HG03575 (cell line): Measurements from ENCODE around the gene MAG.

ENCODE experiments used
- ATAC-seq: cut with Tn5 transposase; IDR thresholded peaks from one replicate; pipeline ENCODE4 v1.9.1; 2021; ENCODE audit not compliant: unreplicated experiment, insufficient number of reproducible peaks, low FRiP score; ENCODE audit errors: extremely low read depth

Gene MAG

DNA sequence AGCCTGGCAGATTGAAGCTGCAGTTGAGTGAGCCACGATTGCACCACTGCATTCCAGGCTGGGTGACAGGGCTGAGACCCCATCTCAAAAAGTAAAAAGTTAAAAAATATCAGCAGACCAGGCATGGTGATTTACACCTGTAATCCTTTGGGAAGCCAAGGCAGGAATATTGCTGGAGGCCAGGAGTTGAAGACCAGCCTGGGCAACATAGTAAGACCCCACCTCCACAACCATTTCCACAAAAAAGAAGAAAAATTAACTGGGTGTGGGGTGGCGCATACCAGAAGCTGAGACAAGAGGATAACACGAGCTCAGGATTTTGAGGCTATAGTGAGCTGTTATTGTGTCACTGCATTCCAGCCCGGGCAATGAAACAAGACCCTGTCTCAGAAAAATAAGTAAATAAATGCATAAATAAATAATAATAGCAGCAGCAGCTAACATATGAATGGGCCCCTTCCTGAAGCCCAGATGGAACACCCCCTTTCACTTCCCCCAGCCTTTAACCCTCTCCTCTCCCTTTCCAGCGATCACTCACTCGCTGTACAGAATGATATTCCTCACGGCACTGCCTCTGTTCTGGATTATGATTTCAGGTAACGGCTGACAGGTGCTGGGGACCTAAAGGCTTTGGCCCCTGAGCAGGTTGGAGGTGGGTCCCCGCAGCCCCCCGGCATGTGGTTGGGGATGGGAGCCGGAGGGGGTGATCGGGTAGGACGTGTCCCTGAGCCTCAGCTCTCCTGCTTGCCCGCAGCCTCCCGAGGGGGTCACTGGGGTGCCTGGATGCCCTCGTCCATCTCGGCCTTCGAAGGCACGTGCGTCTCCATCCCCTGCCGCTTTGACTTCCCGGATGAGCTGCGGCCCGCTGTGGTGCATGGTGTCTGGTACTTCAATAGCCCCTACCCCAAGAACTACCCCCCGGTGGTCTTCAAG lies 3.2 kb downstream of the MAG start:
- ATAC-seq: no peak

DNA sequence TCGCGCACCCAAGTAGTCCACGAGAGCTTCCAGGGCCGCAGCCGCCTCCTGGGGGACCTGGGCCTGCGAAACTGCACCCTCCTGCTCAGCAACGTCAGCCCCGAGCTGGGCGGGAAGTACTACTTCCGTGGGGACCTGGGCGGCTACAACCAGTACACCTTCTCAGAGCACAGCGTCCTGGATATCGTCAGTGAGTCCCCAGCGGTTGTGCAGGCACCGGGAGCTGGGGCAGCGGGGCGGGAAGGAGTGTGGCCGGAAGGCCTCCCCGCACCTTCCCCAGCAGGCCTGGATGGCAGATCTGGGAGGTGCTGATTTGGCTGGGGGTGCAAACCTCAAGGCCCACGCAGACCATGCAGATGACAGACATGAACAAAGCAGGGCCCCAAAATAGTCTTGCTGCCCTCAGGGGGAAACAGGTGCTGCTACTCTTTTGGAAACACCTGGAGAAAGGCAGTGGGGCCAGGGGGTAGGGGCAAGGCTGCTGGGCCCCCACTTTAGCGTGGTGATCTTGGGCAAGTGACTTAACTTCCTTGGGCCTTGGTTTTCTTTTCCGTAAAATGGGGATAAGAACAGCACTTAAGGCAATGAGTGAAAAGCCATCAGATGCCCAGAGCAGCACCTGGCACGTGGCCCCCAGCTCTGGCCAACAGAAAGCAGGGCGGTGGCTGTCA lies 4.0 kb downstream of the MAG start:
- ATAC-seq: no peak

DNA sequence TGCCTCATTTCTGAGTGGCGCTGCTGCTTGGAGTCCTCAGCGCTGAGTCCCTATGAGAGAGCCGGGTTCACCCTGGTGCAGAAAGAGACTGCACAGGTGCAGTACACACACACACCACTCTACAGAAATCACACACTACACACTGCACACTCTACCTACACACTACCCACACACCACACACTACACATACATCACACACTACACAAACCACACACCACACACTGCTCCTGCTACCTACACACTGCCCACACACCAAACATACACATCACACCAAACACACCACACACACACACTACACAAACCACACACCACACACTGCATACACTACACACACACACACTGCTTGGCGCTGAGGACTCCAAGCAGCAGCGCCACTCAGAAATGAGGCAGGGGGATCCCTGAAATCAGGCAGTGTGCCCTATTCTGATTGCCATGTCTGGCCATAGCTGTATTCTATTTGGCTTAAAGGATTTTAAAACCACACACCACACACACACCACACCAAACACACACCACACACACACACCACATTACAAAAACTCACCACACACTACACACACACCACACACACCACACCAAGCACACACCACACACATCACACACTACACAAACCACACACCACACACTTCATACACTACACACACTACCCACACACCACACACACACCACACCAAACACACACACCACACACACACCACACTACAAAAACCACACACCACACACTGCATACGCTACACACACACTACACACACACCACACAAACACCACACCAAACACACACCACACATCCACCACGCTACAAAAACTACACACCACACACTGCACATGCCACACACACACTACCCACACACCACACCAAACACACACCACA lies 4.9 kb downstream of the MAG start:
- ATAC-seq: no peak

DNA sequence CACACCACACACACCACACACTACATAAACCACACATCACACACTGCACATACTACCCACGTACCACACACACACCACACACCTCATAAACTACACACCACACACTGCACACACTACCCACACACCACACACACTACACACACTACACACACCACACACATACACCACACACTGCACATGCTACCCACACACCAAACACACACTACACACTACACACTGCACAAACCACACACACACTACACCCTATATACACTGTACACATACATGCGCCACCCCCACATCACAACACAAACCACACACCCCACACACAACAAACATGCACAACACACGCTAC lies 5.5 kb downstream of the MAG start:
- ATAC-seq: no peak

DNA sequence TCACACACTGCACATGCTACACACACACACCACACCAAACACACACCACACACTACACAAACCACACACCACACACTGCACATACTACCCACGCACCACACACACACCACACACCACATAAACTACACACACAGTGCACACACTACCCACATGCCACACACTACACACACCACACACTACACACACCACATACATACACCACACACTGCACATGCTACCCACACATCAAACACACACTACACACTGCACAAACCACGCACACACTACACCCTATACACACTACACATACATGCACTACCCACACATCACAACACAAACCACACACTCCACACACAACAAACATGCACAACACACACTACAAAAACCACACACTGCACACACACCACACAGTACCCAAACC lies 6.0 kb downstream of the MAG start:
- no peak for ATAC-seq

DNA sequence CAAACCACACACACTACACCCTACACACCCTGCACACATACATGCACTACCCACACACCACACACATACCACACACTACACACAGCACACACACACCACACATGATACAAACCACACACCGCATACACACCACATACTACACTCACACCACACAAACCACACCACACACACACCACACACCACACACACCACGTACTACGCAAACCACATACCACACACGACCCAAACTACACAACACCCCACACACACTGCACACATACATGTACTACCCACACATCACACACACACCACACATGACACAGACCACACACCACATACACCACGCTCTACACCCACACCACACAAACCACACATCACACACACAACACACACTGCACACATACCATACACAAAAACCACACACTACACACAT lies 6.6 kb downstream of the MAG start:
- no peak for ATAC-seq

DNA sequence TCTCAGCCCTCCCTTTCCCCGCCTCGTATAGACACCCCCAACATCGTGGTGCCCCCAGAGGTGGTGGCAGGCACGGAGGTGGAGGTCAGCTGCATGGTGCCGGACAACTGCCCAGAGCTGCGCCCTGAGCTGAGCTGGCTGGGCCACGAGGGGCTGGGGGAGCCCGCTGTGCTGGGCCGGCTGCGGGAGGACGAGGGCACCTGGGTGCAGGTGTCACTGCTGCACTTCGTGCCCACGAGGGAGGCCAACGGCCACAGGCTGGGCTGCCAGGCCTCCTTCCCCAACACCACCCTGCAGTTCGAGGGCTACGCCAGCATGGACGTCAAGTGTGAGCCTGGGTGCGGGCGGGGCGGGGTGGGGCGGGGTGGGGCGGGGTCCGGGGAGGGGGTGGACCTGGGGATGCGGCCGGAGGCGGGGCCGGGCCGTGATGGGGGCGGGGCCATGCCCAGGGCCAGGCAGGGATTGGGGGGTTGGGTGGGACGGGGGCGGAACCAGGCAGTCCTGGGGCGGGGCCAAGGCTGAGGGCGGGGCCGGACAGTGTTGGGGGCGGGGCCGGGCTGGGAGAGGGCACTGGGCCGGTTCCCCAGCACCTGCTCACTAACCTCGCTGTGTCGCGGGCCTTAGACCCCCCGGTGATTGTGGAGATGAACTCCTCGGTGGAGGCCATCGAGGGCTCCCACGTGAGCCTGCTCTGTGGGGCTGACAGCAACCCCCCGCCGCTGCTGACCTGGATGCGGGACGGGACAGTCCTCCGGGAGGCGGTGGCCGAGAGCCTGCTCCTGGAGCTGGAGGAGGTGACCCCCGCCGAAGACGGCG lies 7.8 kb downstream of the MAG start:
- no peak for ATAC-seq

DNA sequence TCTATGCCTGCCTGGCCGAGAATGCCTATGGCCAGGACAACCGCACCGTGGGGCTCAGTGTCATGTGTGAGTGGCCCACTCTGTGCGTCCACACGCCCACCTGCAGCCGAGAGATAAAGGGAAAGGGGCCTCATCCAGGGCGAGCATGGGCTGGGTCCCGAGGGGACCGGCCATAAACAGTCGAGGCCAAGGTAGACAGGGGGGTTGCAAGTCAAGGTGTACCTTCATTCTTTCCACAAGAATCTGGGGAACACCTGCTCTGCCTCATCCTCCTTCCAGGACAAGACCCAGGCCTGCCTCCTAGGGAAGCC lies 8.3 kb downstream of the MAG start:
- no peak for ATAC-seq

DNA sequence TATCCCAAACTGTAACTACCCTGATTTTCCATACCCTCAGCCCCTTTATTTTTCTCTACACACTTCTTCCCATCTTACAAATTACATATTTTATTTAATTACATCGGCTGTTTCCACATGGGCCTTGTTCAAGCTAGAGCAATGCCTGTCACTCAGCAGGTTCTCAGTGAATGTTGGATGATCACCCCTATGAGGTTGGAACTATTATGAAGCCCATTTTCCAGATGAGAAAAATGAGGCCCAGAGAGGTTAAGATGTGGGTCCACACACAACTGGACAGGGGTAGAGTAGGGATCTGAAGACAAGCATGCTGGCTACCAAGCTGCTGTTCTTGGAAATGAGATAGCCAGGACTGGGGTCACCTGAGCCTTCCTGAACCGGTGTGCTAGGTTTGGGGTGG lies 10.0 kb downstream of the MAG start:
- ATAC-seq: no peak

DNA sequence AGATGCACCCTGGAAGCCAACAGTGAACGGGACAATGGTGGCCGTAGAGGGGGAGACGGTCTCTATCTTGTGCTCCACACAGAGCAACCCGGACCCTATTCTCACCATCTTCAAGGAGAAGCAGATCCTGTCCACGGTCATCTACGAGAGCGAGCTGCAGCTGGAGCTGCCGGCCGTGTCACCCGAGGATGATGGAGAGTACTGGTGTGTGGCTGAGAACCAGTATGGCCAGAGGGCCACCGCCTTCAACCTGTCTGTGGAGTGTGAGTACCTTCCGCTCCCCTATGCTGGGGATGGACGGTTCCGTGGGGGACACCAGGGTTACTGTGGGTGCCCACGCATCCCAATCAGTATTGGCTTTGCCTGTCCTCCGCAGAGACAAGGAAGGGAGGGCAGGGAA lies 10.5 kb downstream of the MAG start:
- no peak for ATAC-seq

DNA sequence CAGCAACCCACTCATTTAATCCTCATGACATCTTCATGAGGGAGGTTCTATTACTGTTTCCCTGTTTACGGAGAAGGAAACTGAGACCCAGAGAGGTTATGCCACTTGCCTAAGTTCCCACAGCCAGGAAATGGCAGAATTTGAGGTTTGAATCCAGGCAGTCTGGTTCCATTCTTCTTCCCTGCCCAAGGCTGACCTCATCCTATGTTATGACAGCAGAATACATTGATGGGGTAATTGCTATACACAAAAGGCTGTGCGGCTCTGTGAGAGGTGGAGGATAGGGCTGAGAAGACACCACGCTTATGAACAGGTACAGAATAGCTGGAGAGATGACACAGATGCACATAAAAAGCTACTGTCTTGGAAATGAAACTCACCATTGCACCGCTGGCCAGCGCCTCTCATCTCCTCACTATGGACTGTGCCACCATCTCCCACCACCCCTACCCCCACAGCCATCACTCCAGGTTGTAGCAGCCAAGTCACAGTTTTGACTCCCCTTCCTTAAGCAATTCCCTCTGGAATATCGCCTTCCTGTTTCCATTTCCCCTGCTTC lies 11.5 kb downstream of the MAG start:
- no peak for ATAC-seq

DNA sequence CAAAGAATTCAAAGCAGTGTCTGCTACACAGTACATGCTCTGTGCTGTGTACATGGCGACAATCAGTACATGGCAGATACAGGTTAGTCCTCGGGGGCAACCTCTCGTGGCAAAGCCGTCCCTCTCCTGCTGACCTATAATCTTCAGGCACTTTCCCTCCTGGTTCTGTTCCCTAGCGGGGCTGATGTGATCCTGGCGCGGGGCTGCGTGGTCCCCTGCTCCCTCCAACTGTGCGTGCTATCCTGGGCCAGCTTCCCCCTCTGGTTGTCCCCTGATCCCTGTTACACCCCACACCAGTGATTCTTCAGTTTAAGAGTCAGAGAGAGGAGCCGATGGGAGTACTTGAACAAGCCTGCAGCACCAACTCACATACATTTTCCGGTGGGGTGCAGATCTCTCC lies 12.1 kb downstream of the MAG start:
- ATAC-seq: no peak

DNA sequence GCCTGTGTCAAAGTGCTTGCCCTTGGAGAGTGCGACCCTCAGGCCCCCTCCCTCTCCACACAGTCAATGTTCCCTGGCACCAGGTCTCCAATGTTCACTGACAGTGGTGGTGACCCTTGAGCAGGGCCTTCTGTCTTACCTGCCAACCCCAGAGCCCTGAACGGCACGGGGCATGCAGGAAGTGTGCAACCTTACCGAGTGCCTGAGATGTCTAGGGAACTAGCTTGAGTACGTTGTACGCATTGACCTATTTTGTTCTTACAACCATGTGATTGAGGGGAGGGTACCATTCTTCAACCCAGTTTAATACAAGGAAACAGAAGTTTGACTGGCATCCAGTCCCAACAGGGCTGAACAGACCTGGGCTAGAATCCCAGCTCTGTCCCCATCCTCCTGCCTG lies 13.2 kb downstream of the MAG start:
- no peak for ATAC-seq

DNA sequence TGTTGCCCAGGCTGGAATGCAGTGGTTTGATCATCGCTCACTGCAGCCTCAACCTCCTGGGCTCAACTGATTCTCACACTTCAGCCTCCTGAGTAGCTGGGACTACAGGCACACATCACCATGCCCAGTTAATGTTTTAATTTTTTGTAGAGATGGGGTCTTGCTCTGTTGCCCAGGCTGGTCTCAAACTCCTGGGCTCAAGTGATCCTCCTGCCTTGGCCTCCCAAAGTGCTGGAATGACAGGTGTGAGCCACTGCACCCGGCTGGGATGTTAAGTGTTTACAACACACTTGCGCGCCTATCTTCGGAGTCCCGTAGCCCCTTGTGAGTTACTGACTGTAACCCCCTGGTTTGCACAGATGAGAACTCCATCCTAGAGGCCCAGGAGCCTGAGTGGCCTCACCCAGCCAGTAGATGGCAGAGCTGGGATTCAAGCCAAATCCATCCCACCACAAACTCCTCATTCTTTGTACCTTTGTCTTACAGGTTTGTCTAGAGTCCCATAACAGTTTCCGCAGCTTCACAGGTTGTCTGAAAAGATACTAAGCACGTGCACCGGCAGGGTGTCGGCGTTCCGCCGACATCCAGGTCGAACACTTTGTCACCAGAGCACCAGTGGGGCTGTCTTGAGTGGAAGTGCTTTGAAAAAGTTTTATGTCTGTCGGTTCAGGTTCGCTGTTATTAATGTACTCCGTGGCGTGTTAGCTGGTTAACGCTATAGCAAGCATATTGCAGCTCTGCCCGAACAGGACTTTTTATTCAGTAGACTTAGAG lies 14.7 kb downstream of the MAG start:
- no peak for ATAC-seq

DNA sequence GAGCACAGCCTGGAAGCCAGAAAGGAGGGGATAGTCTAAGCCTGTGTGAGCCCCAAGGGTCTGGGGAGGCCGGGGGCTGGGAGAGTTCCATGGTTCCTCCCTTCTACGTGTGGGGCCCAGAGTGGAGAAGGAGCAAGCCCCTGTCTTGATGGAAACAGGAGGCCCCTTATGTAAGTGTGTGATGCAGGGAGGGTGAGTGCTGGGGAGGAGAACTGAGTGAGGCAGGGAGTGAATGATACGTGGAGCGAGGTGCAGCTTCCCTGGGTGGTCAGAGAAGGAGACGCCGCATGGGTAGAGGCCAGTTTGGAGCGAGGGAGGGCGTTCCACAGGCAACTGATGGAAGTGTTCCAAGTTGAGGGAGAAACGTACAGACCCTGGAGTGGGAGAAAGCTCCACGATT lies 16.0 kb downstream of the MAG start:
- ATAC-seq: no peak

DNA sequence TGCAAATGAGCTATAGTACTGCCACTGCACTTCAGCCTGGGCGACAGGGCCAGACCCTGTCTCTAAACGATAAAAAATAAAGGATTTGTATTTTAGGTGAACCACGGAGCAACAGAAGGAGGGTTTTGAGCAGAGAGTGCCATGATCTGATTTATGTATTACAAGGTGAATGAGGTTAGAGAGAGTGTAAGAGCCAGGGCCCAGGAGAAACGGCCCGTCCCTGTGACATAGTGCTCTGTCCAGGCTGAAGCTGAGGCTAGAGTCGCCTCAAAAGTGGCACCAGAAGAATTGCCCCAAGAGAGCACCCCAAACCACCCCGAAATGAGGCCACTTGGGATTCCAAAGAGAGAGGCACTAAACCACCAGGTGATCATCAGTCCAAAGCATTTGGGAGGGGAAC lies 16.9 kb downstream of the MAG start:
- ATAC-seq: no peak

DNA sequence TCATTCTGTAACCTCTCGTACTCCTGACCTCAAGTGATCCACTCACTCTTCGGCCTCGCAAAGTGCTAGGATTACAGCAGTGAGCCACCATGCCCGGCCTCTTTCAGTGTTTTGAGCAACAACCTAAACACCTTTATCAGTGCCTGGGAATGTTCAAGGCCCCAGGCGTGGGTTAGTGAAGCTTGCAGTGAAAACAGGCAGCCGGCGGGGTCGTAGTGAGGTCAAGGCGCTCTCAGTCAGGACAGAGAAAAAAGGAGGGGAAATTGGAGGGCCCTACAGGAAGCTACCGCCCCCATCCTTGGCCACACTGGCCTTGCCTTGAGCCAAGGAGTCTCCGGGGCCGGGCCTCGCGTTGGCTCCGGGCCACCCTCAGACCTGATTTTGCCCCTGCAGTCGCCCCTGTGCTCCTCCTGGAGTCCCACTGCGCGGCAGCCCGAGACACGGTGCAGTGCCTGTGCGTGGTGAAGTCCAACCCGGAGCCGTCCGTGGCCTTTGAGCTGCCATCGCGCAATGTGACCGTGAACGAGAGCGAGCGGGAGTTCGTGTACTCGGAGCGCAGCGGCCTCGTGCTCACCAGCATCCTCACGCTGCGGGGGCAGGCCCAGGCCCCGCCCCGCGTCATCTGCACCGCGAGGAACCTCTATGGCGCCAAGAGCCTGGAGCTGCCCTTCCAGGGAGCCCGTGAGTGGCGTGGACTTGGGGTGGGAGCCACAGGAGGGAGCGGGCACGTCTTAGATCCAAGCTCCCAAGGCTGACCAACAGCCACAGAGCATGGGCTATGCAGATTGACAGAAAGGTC lies 17.7 kb downstream of the MAG start:
- no peak for ATAC-seq
